GM12865 (cell line): ENCODE data around the gene CABCOCO1.

Experiments used
- DNase-seq: peaks from one replicate; pipeline ENCODE4 v3.0.0; 2010; ENCODE audit warnings: low read depth
- H3K4me3 ChIP-seq: 2 replicates; pipeline ENCODE4 v1.5.1; 2011; ENCODE audit warnings: mild to moderate bottlenecking, low read depth, low read length, control low read depth
- CTCF ChIP-seq: IDR thresholded peaks from 2 replicates; pipeline ENCODE4 v1.5.1; 2011; ENCODE audit warnings: low read length, control low read depth, low read depth, inconsistent platforms; ENCODE audit not compliant: insufficient read depth; ENCODE audit errors: missing control alignments

The CABCOCO1 gene

DNA sequence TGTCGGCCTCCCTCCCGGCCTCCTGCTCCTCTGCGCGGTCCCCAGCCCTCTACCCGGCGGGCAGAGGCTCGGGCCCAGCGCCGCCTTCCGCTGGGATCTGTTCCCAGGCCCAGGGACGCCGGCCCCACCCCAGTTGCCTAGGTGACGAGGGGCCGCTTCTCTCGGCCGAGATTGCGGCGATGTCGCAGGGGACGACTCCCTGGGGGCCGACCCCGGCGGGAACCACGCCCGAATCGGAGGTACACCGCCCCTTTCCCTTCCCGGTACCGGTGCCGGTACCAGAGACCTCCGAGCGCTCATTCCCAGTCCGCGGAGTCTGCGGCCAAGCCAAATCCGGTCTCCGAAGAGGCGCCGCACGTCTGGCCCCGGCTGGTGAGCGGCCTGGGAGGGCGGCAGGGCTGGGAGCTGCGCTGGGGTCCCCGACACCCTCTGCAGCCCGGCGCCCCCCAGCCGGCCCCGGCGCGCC lies at the start of gene CABCOCO1:
Gene CABCOCO1 (plus strand): TSS at position 136 of the 466 bp plus-strand sequence. CDS start 44 bp downstream, at position 180.
- no peak for TF ChIP-seq CTCF
- DNase-seq: no peak
- no peak within 1 kb of the TSS for H3K4me3 ChIP-seq

- H3K4me3 ChIP-seq: no peak overlapping the region
- no peak for TF ChIP-seq CTCF
These were observed 49.1 kb upstream of the CABCOCO1 start for GRCh38 chr10:61613665-61614064.

DNA sequence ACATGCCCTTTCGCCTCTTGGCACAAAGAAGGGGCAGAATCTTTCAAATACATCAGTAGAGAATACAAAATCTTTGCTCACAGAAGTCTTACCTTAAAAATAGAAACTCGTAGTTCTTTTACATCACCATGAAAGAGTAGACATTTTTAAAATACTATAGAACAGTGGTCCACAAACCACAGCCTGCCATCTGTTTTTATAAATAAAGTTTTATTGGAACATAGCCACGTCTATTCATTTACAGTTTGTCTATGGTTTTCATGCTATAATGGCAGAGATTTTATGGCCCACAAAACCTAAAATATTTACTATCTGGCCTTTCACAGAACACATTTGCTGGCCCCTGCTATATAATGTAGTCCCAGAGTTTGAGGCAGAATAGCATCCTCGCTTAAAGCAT lies 46.1 kb upstream of the CABCOCO1 start:
- TF ChIP-seq CTCF: no peak

More at GRCh38 chr10:61613665-61614064, 49.1 kb upstream of the CABCOCO1 start:
- DNase-seq: no peak

DNA sequence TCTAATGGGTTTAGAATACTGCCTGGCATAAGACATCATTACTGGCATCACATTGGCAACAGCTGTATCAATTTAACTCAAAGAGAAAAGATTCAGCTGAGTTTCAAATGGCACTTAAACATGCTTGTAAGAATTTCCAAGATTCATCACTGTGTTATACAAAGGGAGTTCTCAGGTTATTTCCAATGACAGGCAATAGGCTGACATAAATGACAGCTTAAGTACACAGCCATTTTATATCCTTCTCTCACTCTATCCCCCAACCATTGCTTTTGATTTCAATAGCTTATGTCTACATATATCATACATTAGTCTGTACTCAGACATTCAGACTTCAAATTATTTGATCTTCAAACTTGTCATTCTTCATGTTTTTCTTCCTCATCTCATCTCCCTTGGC lies 45.5 kb upstream of the CABCOCO1 start:
- no peak overlapping the region for H3K4me3 ChIP-seq
- DNase-seq: no peak
- TF ChIP-seq CTCF: no peak

More for the DNA sequence above, 46.1 kb upstream of the CABCOCO1 start:
- no peak for DNase-seq
- H3K4me3 ChIP-seq: no peak overlapping the region

DNA sequence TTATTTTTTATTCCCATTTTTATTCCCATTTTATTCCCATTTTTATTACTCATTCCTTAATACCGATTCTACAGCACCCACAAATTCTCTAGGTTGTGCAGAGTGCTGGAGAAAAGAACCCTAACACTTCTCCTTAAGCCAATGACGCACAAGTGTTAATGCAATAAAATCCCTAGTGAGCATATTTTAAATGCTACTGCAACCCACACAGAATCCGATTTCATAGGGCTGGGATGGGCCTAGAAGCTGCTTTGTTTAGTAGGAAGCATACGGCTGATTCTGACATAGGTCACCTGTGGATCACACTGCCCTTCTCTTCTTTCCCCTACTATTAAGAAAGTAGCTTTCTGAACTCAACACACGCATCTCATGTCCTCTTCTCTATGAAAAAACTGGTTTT lies 45.1 kb upstream of the CABCOCO1 start:
- TF ChIP-seq CTCF: no peak
- no peak overlapping the region for H3K4me3 ChIP-seq
- no peak for DNase-seq

- no peak overlapping the region for H3K4me3 ChIP-seq
- DNase-seq: no peak
- TF ChIP-seq CTCF: no peak
These were observed 44.3 kb upstream of the CABCOCO1 start for GRCh38 chr10:61618388-61618961.

GRCh38 chr10:61620506-61620905 lies 42.2 kb upstream of the CABCOCO1 start:
- H3K4me3 ChIP-seq: no peak overlapping the region
- TF ChIP-seq CTCF: no peak
- no peak for DNase-seq
